DMS 273 treated with DMSO at 0.1 percent for 48 hours (cell line): ENCODE measurements around the gene YEATS2.
"Not testable (repeated sequence)": the region's sequence is repeated elsewhere in the genome, so short reads cannot be mapped to it uniquely, and the experiment has no call there.

Experiments used
- DNase-seq: peaks from one replicate; lab custom pipeline; 2025; lab: John Stamatoyannopoulos, UW

Gene YEATS2

GRCh38 chr3:183697610-183698317 is at the start of gene YEATS2:
Gene YEATS2 (plus strand): TSS chr3:183697797. CDS start chr3:183715163, 17,366 bp downstream.
- DNase-seq: peak; percentile 67

GRCh38 chr3:183650554-183650953 is 47.0 kb upstream of the YEATS2 start:
- DNase-seq: no peak

GRCh38 chr3:183653209-183654064 is 44.2 kb upstream of the YEATS2 start:
- DNase-seq: no peak

- no peak for DNase-seq
Observed at GRCh38 chr3:183654727-183655126, 42.9 kb upstream of the YEATS2 start.

- no peak for DNase-seq
Observed at GRCh38 chr3:183662099-183662498, 35.5 kb upstream of the YEATS2 start.

GRCh38 chr3:183664913-183665381 is 32.6 kb upstream of the YEATS2 start:
- DNase-seq: no peak

GRCh38 chr3:183680061-183680460 is 17.5 kb upstream of the YEATS2 start:
- no peak for DNase-seq

GRCh38 chr3:183687705-183688104 is 9.9 kb upstream of the YEATS2 start:
- DNase-seq: no peak

GRCh38 chr3:183688874-183689273 is 8.7 kb upstream of the YEATS2 start:
- no peak for DNase-seq

- not testable (repeated sequence) for DNase-seq
Observed at GRCh38 chr3:183689621-183690020, 8.0 kb upstream of the YEATS2 start.

GRCh38 chr3:183690402-183690995 is 7.1 kb upstream of the YEATS2 start:
- DNase-seq: no peak

- no peak for DNase-seq
Observed at GRCh38 chr3:183692436-183692835, 5.2 kb upstream of the YEATS2 start.

GRCh38 chr3:183695569-183696364 is 1.8 kb upstream of the YEATS2 start:
- no peak for DNase-seq

- DNase-seq: no peak
Observed at GRCh38 chr3:183697123-183697609, 431 bp upstream of the YEATS2 start.

- DNase-seq: no peak
Observed at GRCh38 chr3:183698318-183698751, 738 bp downstream of the YEATS2 start.

GRCh38 chr3:183698756-183699155 is 1.2 kb downstream of the YEATS2 start:
- no peak for DNase-seq

- no peak for DNase-seq
Observed at GRCh38 chr3:183699238-183699947, 1.8 kb downstream of the YEATS2 start.

GRCh38 chr3:183701744-183702143 is 4.1 kb downstream of the YEATS2 start:
- DNase-seq: no peak

- not testable (repeated sequence) for DNase-seq
Observed at GRCh38 chr3:183703892-183704291, 6.3 kb downstream of the YEATS2 start.

GRCh38 chr3:183710231-183710630 is 12.6 kb downstream of the YEATS2 start:
- peak; percentile 49 for DNase-seq

- DNase-seq: no peak
Observed at GRCh38 chr3:183711516-183711915, 13.9 kb downstream of the YEATS2 start.
